Cardiac muscle cell (in vitro differentiated cells and primary cell): ENCODE data around the gene KREMEN2. TPM values are rescaled to one million over a fixed set of nuclear protein-coding genes. Genes with fewer than 3 reads are reported as not detected.
A peak's percentile ranks its signal among the peaks of the same experiment; 100 is the strongest.

Experiments
- DNase-seq, 2 donors: peaks; one replicate each; pipeline versions ENCODE4 v3.0.0 to v3.0.0-alpha.2; 2010 to 2017; ENCODE audit warnings: low read depth in 1 of 2, low spot score in 1 of 2
- H3K27ac ChIP-seq: fragments of 200-600 bp; sonication (generic); 2 replicates; pipeline ENCODE4 v1.5.1; 2016
- H3K27me3 ChIP-seq: fragments of 200-600 bp; sonication (generic); 2 replicates; pipeline ENCODE4 v1.6.0; 2016; ENCODE audit warnings: control low read depth
- H3K36me3 ChIP-seq: fragments of 200-600 bp; sonication (generic); 2 replicates; pipeline ENCODE4 v1.5.1; 2016; ENCODE audit warnings: control low read depth
- H3K4me1 ChIP-seq: fragments of 200-600 bp; sonication (generic); 2 replicates; pipeline ENCODE4 v1.8.1; 2017; ENCODE audit warnings: low read depth, mild to moderate bottlenecking, mixed run types
- H3K4me3 ChIP-seq: fragments of 200-600 bp; sonication (generic); 2 replicates; pipeline ENCODE4 v1.5.1; 2016; ENCODE audit warnings: mild to moderate bottlenecking
- H3K9me3 ChIP-seq: fragments of 200-600 bp; sonication (generic); 2 replicates; pipeline ENCODE4 v1.5.1; 2017; ENCODE audit warnings: low read depth, mild to moderate bottlenecking, control low read depth
- CTCF ChIP-seq: IDR thresholded peaks from 2 replicates; pipeline ENCODE4 v1.5.1; 2012; ENCODE audit warnings: low read depth, mild to moderate bottlenecking, low read length
- polyA plus RNA-seq: library from polyadenylated mRNA; unstranded; fragments of >200 nt; fragmentation: Nextera tagmentation; extraction: Ambion mirVana; gene quantifications from 2 replicates; pipeline ENCODE4 v1.2.1, GENCODE V29; 2016
- total RNA-seq: library from RNA; depleted of rRNA; stranded (reverse); fragments of >200 nt; gene quantifications from 2 replicates; pipeline ENCODE4 v1.2.3, GENCODE V29; 2016

Gene KREMEN2
- total and polyA plus RNA-seq, 2 experiments from 2014 or later: 2.5 to 3.9 TPM

- Histone ChIP-seq H3K27me3 (no peaks in the 10 kb centered on the region), H3K4me3 (no peak overlapping the region), H3K27ac (no peak overlapping the region), H3K36me3 (no peaks in the 10 kb centered on the region), H3K9me3 (no peaks in the 10 kb centered on the region), H3K4me1 (peaks cover 2% of the 10 kb centered on the region)
- TF ChIP-seq CTCF: no peak
- DNase-seq: no peak
These were observed 35.9 kb downstream of the KREMEN2 start for GRCh38 chr16:2999929-3000328.

GRCh38 chr16:3000540-3000939 is 36.5 kb downstream of the KREMEN2 start:
- H3K36me3 ChIP-seq: no peaks in the 10 kb centered on the region
- H3K27me3 ChIP-seq: no peaks in the 10 kb centered on the region
- TF ChIP-seq CTCF: no peak
- DNase-seq: no peak
- H3K9me3 ChIP-seq: no peaks in the 10 kb centered on the region
- H3K4me1 ChIP-seq: peaks cover 4% of the 10 kb centered on the region
- H3K4me3 ChIP-seq: no peak overlapping the region
- H3K27ac ChIP-seq: no peak overlapping the region

- Histone ChIP-seq H3K27me3 (no peaks in the 10 kb centered on the region), H3K9me3 (no peaks in the 10 kb centered on the region)
- no peak for DNase-seq
These were observed 37.2 kb downstream of the KREMEN2 start for GRCh38 chr16:3001316-3001715.

GRCh38 chr16:3003582-3004270 is 39.7 kb downstream of the KREMEN2 start:
- Histone ChIP-seq H3K4me1 (peaks cover 35% of the 10 kb centered on the region), H3K27me3 (no peaks in the 10 kb centered on the region), H3K9me3 (no peaks in the 10 kb centered on the region), H3K4me3 (no peak overlapping the region), H3K36me3 (no peaks in the 10 kb centered on the region), H3K27ac (no peak overlapping the region)
- peak; percentile 42 for TF ChIP-seq CTCF
- DNase-seq: peak; percentile 99

More at GRCh38 chr16:3001316-3001715, 37.2 kb downstream of the KREMEN2 start:
- no peak for TF ChIP-seq CTCF
- Histone ChIP-seq H3K27ac (no peak overlapping the region), H3K36me3 (no peaks in the 10 kb centered on the region), H3K4me1 (peaks cover 12% of the 10 kb centered on the region), H3K4me3 (no peak overlapping the region)

GRCh38 chr16:3004319-3004718 is 40.2 kb downstream of the KREMEN2 start:
- Histone ChIP-seq H3K4me3 (peak overlapping the region; percentile 65), H3K36me3 (no peaks in the 10 kb centered on the region), H3K27ac (no peak overlapping the region), H3K9me3 (no peaks in the 10 kb centered on the region), H3K4me1 (peaks cover 41% of the 10 kb centered on the region), H3K27me3 (no peaks in the 10 kb centered on the region)
- TF ChIP-seq CTCF: no peak
- DNase-seq: peak in 1 of 2 donors; percentile 64
